H9 (cell line): Measurements from ENCODE around the gene PKNOX2. TPM values are rescaled to one million over a fixed set of nuclear protein-coding genes. Genes with fewer than 3 reads are reported as not detected.

Experiments
- DNase-seq: peaks from one replicate; pipeline ENCODE4 v3.0.0-alpha.2; 2017
- H2AFZ ChIP-seq: one replicate; pipeline ENCODE4 v1.6.1; 2013; ENCODE audit warnings: mild to moderate bottlenecking, low read length, control low read depth, moderate library complexity
- H2AK5ac ChIP-seq: 2 replicates; pipeline ENCODE4 v1.6.1; 2013; ENCODE audit warnings: low read length, control low read depth, mixed read lengths; ENCODE audit not compliant: insufficient read length
- H2BK120ac ChIP-seq: one replicate; pipeline ENCODE4 v1.6.1; 2013; ENCODE audit warnings: low read depth, mild to moderate bottlenecking, low read length, control low read depth, inconsistent platforms; ENCODE audit not compliant: poor library complexity, severe bottlenecking
- H2BK12ac ChIP-seq: 2 replicates; pipeline ENCODE4 v1.6.1; 2013; ENCODE audit warnings: low read length, control low read depth, mixed read lengths, low read depth; ENCODE audit not compliant: insufficient read length
- H2BK15ac ChIP-seq: 2 replicates; pipeline ENCODE4 v1.6.1; 2013; ENCODE audit warnings: low read depth, low read length, control low read depth
- H2BK20ac ChIP-seq: one replicate; pipeline ENCODE4 v1.6.1; 2013; ENCODE audit warnings: low read depth, mild to moderate bottlenecking, low read length, control low read depth, inconsistent platforms; ENCODE audit not compliant: poor library complexity, severe bottlenecking
- H2BK5ac ChIP-seq: 2 replicates; pipeline ENCODE4 v1.6.1; 2013; ENCODE audit warnings: low read length, control low read depth, mixed read lengths; ENCODE audit not compliant: insufficient read length
- H3K14ac ChIP-seq: 2 replicates; pipeline ENCODE4 v1.6.1; 2013; ENCODE audit warnings: low read length, control low read depth; ENCODE audit not compliant: insufficient read depth
- H3K18ac ChIP-seq: 2 replicates; pipeline ENCODE4 v1.6.1; 2013; ENCODE audit warnings: low read depth, mild to moderate bottlenecking, mixed read lengths, low read length, control low read depth; ENCODE audit not compliant: insufficient read length
- H3K23ac ChIP-seq: 2 replicates; pipeline ENCODE4 v1.6.1; 2013; ENCODE audit warnings: low read length, control low read depth, mixed read lengths, low read depth; ENCODE audit not compliant: insufficient read length
- H3K23me2 ChIP-seq: 2 replicates; pipeline ENCODE4 v1.6.1; 2013; ENCODE audit warnings: low read depth, mild to moderate bottlenecking, mixed read lengths, low read length, control low read depth; ENCODE audit not compliant: insufficient read length, poor library complexity, severe bottlenecking
- H3K27ac ChIP-seq: 2 replicates; pipeline ENCODE4 v1.5.1; 2013; ENCODE audit warnings: low read length, control low read depth, mixed read lengths, low read depth; ENCODE audit not compliant: insufficient read length
- H3K27me3 ChIP-seq: 2 replicates; pipeline ENCODE4 v1.6.1; 2013; ENCODE audit warnings: low read length, control low read depth, inconsistent platforms; ENCODE audit not compliant: insufficient read depth
- H3K4ac ChIP-seq: 2 replicates; pipeline ENCODE4 v1.6.1; 2013; ENCODE audit warnings: low read depth, mild to moderate bottlenecking, control low read depth, inconsistent platforms, low read length, moderate library complexity
- H3K4me1 ChIP-seq: 2 replicates; pipeline ENCODE4 v1.6.1; 2013; ENCODE audit warnings: low read length, control low read depth, inconsistent platforms; ENCODE audit not compliant: insufficient read depth
- H3K4me2 ChIP-seq: 2 replicates; pipeline ENCODE4 v1.6.1; 2013; ENCODE audit warnings: low read length, control low read depth, mixed read lengths; ENCODE audit not compliant: insufficient read length, insufficient read depth
- H3K56ac ChIP-seq: 2 replicates; pipeline ENCODE4 v1.6.1; 2013; ENCODE audit warnings: low read depth, mild to moderate bottlenecking, mixed read lengths, low read length, control low read depth; ENCODE audit not compliant: insufficient read length
- H3K79me1 ChIP-seq: 2 replicates; pipeline ENCODE4 v1.6.1; 2013; ENCODE audit warnings: low read depth, mild to moderate bottlenecking, moderate library complexity, low read length, control low read depth, inconsistent platforms; ENCODE audit not compliant: insufficient read depth, poor library complexity, severe bottlenecking
- H3K79me2 ChIP-seq: 2 replicates; pipeline ENCODE4 v1.6.1; 2013; ENCODE audit warnings: low read length, control low read depth, inconsistent platforms; ENCODE audit not compliant: insufficient read depth
- H3K9ac ChIP-seq: 2 replicates; pipeline ENCODE4 v1.6.1; 2013; ENCODE audit warnings: low read length, control low read depth, mixed read lengths; ENCODE audit not compliant: insufficient read length; ENCODE audit errors: extremely low read depth
- H3K9me3 ChIP-seq: one replicate; pipeline ENCODE4 v1.6.1; 2013; ENCODE audit warnings: low read depth, low read length, inconsistent platforms; ENCODE audit not compliant: control insufficient read depth
- H3T11ph ChIP-seq: one replicate; pipeline ENCODE4 v1.6.1; 2013; ENCODE audit warnings: mild to moderate bottlenecking, low read length, control low read depth, inconsistent platforms
- H4K20me1 ChIP-seq: one replicate; pipeline ENCODE4 v1.6.1; 2013; ENCODE audit not compliant: control insufficient read depth, insufficient read length, insufficient read depth
- H4K5ac ChIP-seq: 2 replicates; pipeline ENCODE4 v1.6.1; 2013; ENCODE audit warnings: low read depth, mild to moderate bottlenecking, mixed read lengths, low read length, control low read depth; ENCODE audit not compliant: insufficient read length
- H4K8ac ChIP-seq: replicated peaks from 2 replicates; pipeline ENCODE4 v1.6.1; 2013; ENCODE audit warnings: low read length, control low read depth, mixed read lengths, low read depth; ENCODE audit not compliant: insufficient read length
- H4K91ac ChIP-seq: 2 replicates; pipeline ENCODE4 v1.6.1; 2013; ENCODE audit warnings: low read depth, mild to moderate bottlenecking, moderate library complexity, mixed read lengths, low read length, control low read depth; ENCODE audit not compliant: insufficient read length
- H3K27ac Mint-ChIP-seq, 3 experiments: 2 replicates in 2 of 3; 3 replicates in 1 of 3; pipeline ENCODE4 v1.8.0; 2020 to 2021; ENCODE audit warnings: mixed read lengths in 3 of 3, mild to moderate bottlenecking in 1 of 3, moderate library complexity in 1 of 3
- H3K27me3 Mint-ChIP-seq: 2 replicates; pipeline ENCODE4 v1.8.0; 2021; ENCODE audit warnings: low read depth, mild to moderate bottlenecking, moderate library complexity, mixed read lengths
- H3K36me3 Mint-ChIP-seq, 3 experiments: 2 replicates in 2 of 3; 3 replicates in 1 of 3; pipeline ENCODE4 v1.8.0; 2020 to 2021; ENCODE audit warnings: low read depth in 3 of 3, mixed read lengths in 3 of 3; ENCODE audit not compliant: insufficient read depth in 1 of 3
- H3K4me1 Mint-ChIP-seq, 2 experiments: 2 replicates each; pipeline ENCODE4 v1.8.0; 2020; ENCODE audit warnings: mixed read lengths in 2 of 2
- H3K4me3 Mint-ChIP-seq, 2 experiments: 2 replicates in 1 of 2; 3 replicates in 1 of 2; pipeline ENCODE4 v1.8.0; 2020 to 2021; ENCODE audit warnings: mild to moderate bottlenecking in 2 of 2, mixed read lengths in 2 of 2, moderate library complexity in 1 of 2
- H3K9me3 Mint-ChIP-seq, 2 experiments: 2 replicates in 1 of 2; 3 replicates in 1 of 2; pipeline ENCODE4 v1.8.0; 2020; ENCODE audit warnings: mild to moderate bottlenecking in 2 of 2, mixed read lengths in 2 of 2, moderate library complexity in 1 of 2
- CTCF ChIP-seq: fragments of 200-600 bp; sonication (generic); conservative IDR thresholded peaks from 3 replicates; pipeline ENCODE4 v1.8.0; 2021; ENCODE audit warnings: antibody characterized with exemption, mild to moderate bottlenecking
- WGBS: extraction: QIAGEN DNeasy Blood & Tissue Kit; methylation state at CpG from one replicate; pipeline ENCODE4 v1.1.7; 2013; ENCODE audit warnings: missing lambda C conversion rate, low lambda C conversion rate, mixed read lengths; ENCODE audit not compliant: insufficient read length; ENCODE audit errors: extremely low coverage; 5-methylcytosine and 5-hydroxymethylcytosine counted together
- total RNA-seq: library from RNA; stranded (reverse); gene quantifications from 2 replicates; pipeline ENCODE4 v1.2.1, GENCODE V29; 2021

Gene PKNOX2
- total RNA-seq, 1 experiment from 2014 or later, result 1.3 TPM

- no peak overlapping the region for H3K4ac ChIP-seq
- Mint-ChIP-seq H3K9me3 (no peaks in the 10 kb centered on the region), H3K4me1 (peaks cover 55 to 63% of the 10 kb centered on the region in 2 experiments), H3K4me3 (no peak overlapping the region), H3K27me3 (peaks cover 96% of the 10 kb centered on the region), H3K27ac (peak overlapping the region in 1 of 3 experiments; percentile 22; a peak in 1 of 7 replicates), H3K36me3 (no peaks in the 10 kb centered on the region)
- H2AFZ ChIP-seq, result no peak overlapping the region
- no peaks in the 10 kb centered on the region for H3K79me1 ChIP-seq
- H2BK15ac ChIP-seq, result no peak overlapping the region
- H3K9me3 ChIP-seq, result no peaks in the 10 kb centered on the region
- H4K20me1 ChIP-seq, result no peaks in the 10 kb centered on the region
- no peak overlapping the region for H3K56ac ChIP-seq
- WGBS, result no CpG with 5 or more reads among the region's 9 CpGs
- peaks cover 40% of the 10 kb centered on the region for H3K27me3 ChIP-seq
- peak overlapping the region; percentile 54 for H3K18ac ChIP-seq
- H3K9ac ChIP-seq, result no peak overlapping the region
- no peak overlapping the region for H4K5ac ChIP-seq
- H3K4me1 ChIP-seq, result peaks cover 5% of the 10 kb centered on the region; the same call in 1 of the 2 replicates
- peak overlapping the region; percentile 61 for H3K14ac ChIP-seq
- H2AK5ac ChIP-seq, result no peak overlapping the region
- no peak for DNase-seq
- no peak overlapping the region for H3K4me2 ChIP-seq
- no peak overlapping the region for H4K91ac ChIP-seq
- H3K79me2 ChIP-seq, result no peaks in the 10 kb centered on the region
- no peak overlapping the region for H2BK120ac ChIP-seq
- no peak overlapping the region for H2BK12ac ChIP-seq
- no peak overlapping the region for H3K27ac ChIP-seq
- H4K8ac ChIP-seq, result no peak overlapping the region
- H3K23ac ChIP-seq, result no peak overlapping the region
- H3T11ph ChIP-seq, result no peak overlapping the region
- no peak overlapping the region for H2BK20ac ChIP-seq
- H2BK5ac ChIP-seq, result no peak overlapping the region
- H3K23me2 ChIP-seq, result peaks cover 27% of the 10 kb centered on the region
- TF ChIP-seq CTCF, result no peak
Measured at GRCh38 chr11:125170001-125170509, 5.5 kb downstream of the PKNOX2 start.
